SK-N-SH treated with all-trans-retinoic acid at 6 μM for 48 hours (cell line): ENCODE results near the gene PRDX6.

Source experiments
- ATAC-seq: fragments of 200-7000 bp; cut with Tn5 transposase; 3 replicates; pipeline ENCODE4 v1.9.1; 2020; ENCODE audit warnings: mild to moderate bottlenecking, moderate library complexity
- ARNTL ChIP-seq: fragments of 450-650 bp; formaldehyde crosslinking; IDR thresholded peaks from 2 replicates; pipeline ENCODE4 v1.5.0; 2020; ENCODE audit warnings: low read depth, mild to moderate bottlenecking, moderate library complexity, borderline replicate concordance
- BACH2 ChIP-seq: fragments of 250-450 bp; sonication (Bioruptor Pico); IDR thresholded peaks from 2 replicates; pipeline ENCODE4 v1.9.0; 2021; ENCODE audit warnings: mild to moderate bottlenecking, borderline replicate concordance
- CSDC2 ChIP-seq: fragments of 250-450 bp; sonication (Bioruptor Pico); IDR thresholded peaks from 2 replicates; pipeline ENCODE4 v1.5.0; 2020; ENCODE audit warnings: mild to moderate bottlenecking, moderate library complexity
- CSRNP3 ChIP-seq: fragments of 250-450 bp; sonication (Bioruptor Pico); IDR thresholded peaks from 2 replicates; pipeline ENCODE4 v1.5.1; 2021; ENCODE audit warnings: mild to moderate bottlenecking, moderate library complexity
- ESRRG ChIP-seq: fragments of 250-450 bp; sonication (Bioruptor Pico); IDR thresholded peaks from 2 replicates; pipeline ENCODE4 v1.6.1; 2021; ENCODE audit warnings: mild to moderate bottlenecking
- GLIS3 ChIP-seq: fragments of 250-450 bp; sonication (Bioruptor Pico); IDR thresholded peaks from 2 replicates; pipeline ENCODE4 v1.5.0; 2020; ENCODE audit warnings: mild to moderate bottlenecking, moderate library complexity
- ISL1 ChIP-seq: fragments of 250-450 bp; sonication (Bioruptor Pico); IDR thresholded peaks from 2 replicates; pipeline ENCODE4 v2.1.2; 2022; ENCODE audit warnings: mild to moderate bottlenecking, moderate library complexity
- OSR1 ChIP-seq: fragments of 250-450 bp; sonication (Bioruptor Pico); IDR thresholded peaks from 2 replicates; pipeline ENCODE4 v1.8.0; 2022; ENCODE audit warnings: moderate library complexity, mild to moderate bottlenecking, inconsistent platforms
- PPARA ChIP-seq: fragments of 250-450 bp; sonication (Bioruptor Pico); IDR thresholded peaks from 2 replicates; pipeline ENCODE4 v1.5.0; 2020; ENCODE audit warnings: mild to moderate bottlenecking, borderline replicate concordance
- RARB ChIP-seq: fragments of 250-450 bp; sonication (Bioruptor Pico); IDR thresholded peaks from 2 replicates; pipeline ENCODE4 v1.8.0; 2021; ENCODE audit warnings: mild to moderate bottlenecking, moderate library complexity
- SNAI2 ChIP-seq: fragments of 250-450 bp; sonication (Bioruptor Pico); IDR thresholded peaks from 2 replicates; pipeline ENCODE4 v1.5.0; 2020; ENCODE audit warnings: mild to moderate bottlenecking, moderate library complexity
- TCF4 ChIP-seq: fragments of 250-450 bp; sonication (Bioruptor Pico); IDR thresholded peaks from 2 replicates; pipeline ENCODE4 v1.8.0; 2021; ENCODE audit warnings: mild to moderate bottlenecking, moderate library complexity, borderline replicate concordance
- TOX ChIP-seq: fragments of 250-450 bp; sonication (Bioruptor Pico); IDR thresholded peaks from 2 replicates; pipeline ENCODE4 v1.8.0; 2021; ENCODE audit warnings: mild to moderate bottlenecking, moderate library complexity, borderline replicate concordance
- TSHZ2 ChIP-seq: fragments of 250-450 bp; sonication (Bioruptor Pico); IDR thresholded peaks from 2 replicates; pipeline ENCODE4 v1.5.0; 2020; ENCODE audit warnings: mild to moderate bottlenecking, moderate library complexity
- ZFP3 ChIP-seq: fragments of 250-450 bp; sonication (Bioruptor Pico); IDR thresholded peaks from 2 replicates; pipeline ENCODE4 v1.5.0; 2020; ENCODE audit warnings: mild to moderate bottlenecking, moderate library complexity
- ZFP30 ChIP-seq: fragments of 450-650 bp; formaldehyde crosslinking; IDR thresholded peaks from 2 replicates; pipeline ENCODE4 v1.5.0; 2022; ENCODE audit warnings: mild to moderate bottlenecking, moderate library complexity
- ZNF565 ChIP-seq: fragments of 450-650 bp; formaldehyde crosslinking; conservative IDR thresholded peaks from 2 replicates; pipeline ENCODE4 v1.5.0; 2020; ENCODE audit warnings: low read depth, mild to moderate bottlenecking, moderate library complexity
- ZNF70 ChIP-seq: fragments of 450-650 bp; formaldehyde crosslinking; IDR thresholded peaks from 2 replicates; pipeline ENCODE4 v1.5.0; 2020; ENCODE audit warnings: mild to moderate bottlenecking, moderate library complexity
- ZNF8 ChIP-seq: fragments of 450-650 bp; formaldehyde crosslinking; IDR thresholded peaks from 2 replicates; pipeline ENCODE4 v1.5.0; 2020; ENCODE audit warnings: mild to moderate bottlenecking, moderate library complexity
- TF ChIP-seq, protein P1 (sequence below): fragments of 250-450 bp; sonication (Bioruptor Pico); IDR thresholded peaks from 2 replicates; pipeline ENCODE4 v1.8.0; 2020; ENCODE audit warnings: mild to moderate bottlenecking, moderate library complexity, borderline replicate concordance
- TF ChIP-seq, protein P2 (sequence below): fragments of 250-450 bp; sonication (Bioruptor Pico); IDR thresholded peaks from 2 replicates; pipeline ENCODE4 v1.5.1; 2020; ENCODE audit warnings: low read depth, mild to moderate bottlenecking, moderate library complexity

PRDX6 gene

GRCh38 chr1:173502104-173502503 lies 25.0 kb downstream of the PRDX6 start:
- TF ChIP-seq CSDC2 (CRISPR knock-in tag), result no peak
- no peak for TF ChIP-seq ZFP30
- TF ChIP-seq ZFP3, result no peak
- TF ChIP-seq, protein P1, sequence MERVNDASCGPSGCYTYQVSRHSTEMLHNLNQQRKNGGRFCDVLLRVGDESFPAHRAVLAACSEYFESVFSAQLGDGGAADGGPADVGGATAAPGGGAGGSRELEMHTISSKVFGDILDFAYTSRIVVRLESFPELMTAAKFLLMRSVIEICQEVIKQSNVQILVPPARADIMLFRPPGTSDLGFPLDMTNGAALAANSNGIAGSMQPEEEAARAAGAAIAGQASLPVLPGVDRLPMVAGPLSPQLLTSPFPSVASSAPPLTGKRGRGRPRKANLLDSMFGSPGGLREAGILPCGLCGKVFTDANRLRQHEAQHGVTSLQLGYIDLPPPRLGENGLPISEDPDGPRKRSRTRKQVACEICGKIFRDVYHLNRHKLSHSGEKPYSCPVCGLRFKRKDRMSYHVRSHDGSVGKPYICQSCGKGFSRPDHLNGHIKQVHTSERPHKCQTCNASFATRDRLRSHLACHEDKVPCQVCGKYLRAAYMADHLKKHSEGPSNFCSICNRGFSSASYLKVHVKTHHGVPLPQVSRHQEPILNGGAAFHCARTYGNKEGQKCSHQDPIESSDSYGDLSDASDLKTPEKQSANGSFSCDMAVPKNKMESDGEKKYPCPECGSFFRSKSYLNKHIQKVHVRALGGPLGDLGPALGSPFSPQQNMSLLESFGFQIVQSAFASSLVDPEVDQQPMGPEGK, result no peak
- no peak for TF ChIP-seq ISL1 (CRISPR knock-in tag)
- no peak for TF ChIP-seq OSR1
- no peak for TF ChIP-seq TCF4 (CRISPR knock-in tag)
- TF ChIP-seq RARB, result no peak
- no peak for TF ChIP-seq ESRRG (CRISPR knock-in tag)
- no peak for TF ChIP-seq TOX
- no peak for TF ChIP-seq PPARA (CRISPR knock-in tag)
- TF ChIP-seq TSHZ2 (CRISPR knock-in tag), result no peak
- TF ChIP-seq, protein P2, sequence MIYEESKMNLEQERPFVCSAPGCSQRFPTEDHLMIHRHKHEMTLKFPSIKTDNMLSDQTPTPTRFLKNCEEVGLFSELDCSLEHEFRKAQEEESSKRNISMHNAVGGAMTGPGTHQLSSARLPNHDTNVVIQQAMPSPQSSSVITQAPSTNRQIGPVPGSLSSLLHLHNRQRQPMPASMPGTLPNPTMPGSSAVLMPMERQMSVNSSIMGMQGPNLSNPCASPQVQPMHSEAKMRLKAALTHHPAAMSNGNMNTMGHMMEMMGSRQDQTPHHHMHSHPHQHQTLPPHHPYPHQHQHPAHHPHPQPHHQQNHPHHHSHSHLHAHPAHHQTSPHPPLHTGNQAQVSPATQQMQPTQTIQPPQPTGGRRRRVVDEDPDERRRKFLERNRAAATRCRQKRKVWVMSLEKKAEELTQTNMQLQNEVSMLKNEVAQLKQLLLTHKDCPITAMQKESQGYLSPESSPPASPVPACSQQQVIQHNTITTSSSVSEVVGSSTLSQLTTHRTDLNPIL, result no peak
- TF ChIP-seq ARNTL (CRISPR knock-in tag), result no peak
- TF ChIP-seq ZNF8 (CRISPR knock-in tag), result no peak
- no peak for TF ChIP-seq SNAI2 (CRISPR knock-in tag)
- TF ChIP-seq BACH2, result no peak
- TF ChIP-seq ZNF70 (CRISPR knock-in tag), result no peak
- TF ChIP-seq GLIS3, result no peak
- no peak for TF ChIP-seq CSRNP3 (CRISPR knock-in tag)
- ATAC-seq, result no peak

DNA sequence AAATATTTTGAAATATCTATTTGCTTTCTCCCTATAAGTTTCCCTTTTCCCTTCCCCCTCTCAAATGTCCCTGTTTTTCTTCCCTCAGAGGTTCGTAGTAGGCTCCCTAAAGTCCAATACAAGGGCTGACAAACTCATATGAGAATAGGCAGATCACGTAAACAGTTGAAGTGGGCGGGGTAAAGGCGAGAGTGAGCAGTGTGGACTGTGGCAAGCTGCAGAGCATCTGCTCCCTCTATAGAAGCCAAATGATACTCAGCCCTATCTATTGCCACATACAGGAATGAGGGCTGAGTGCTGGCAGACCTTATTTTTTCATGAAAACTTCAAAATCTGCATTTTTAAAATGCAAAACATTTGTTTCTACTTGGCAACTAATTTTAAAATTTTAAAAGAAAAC lies 26.3 kb downstream of the PRDX6 start:
- ATAC-seq, result peak; percentile 63
- TF ChIP-seq TSHZ2 (CRISPR knock-in tag) (no peak), ZFP30 (no peak), ARNTL (CRISPR knock-in tag) (no peak), TCF4 (CRISPR knock-in tag) (no peak), RARB (no peak), BACH2 (no peak), ZNF70 (CRISPR knock-in tag) (no peak)
- TF ChIP-seq, protein P2, result no peak

DNA sequence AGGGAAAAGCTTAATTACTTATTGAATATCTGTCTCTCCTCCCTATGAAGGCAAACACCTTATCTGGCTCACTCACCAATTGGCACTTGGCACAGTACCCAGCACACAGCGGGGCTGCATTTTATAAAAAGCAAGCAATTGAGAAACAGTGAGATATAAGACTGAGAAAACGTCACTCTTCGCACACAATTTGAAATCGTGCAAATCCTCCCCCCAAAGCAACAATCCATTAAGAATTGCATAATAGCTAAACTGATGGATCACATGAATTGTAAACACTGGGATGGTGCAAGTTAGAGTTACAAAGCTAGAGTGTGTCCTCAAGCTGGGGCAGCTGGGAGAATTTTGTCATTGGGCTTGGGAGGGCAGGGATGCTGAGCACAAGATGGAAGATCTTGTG lies 27.1 kb downstream of the PRDX6 start:
- TF ChIP-seq CSDC2 (CRISPR knock-in tag) (no peak), OSR1 (no peak), ZNF565 (CRISPR knock-in tag) (no peak), CSRNP3 (CRISPR knock-in tag) (no peak)
- ATAC-seq, result no peak
